Measurements from ENCODE around the gene NCOA7.
"Not testable (repeated sequence)": the region's sequence is repeated elsewhere in the genome, so short reads cannot be mapped to it uniquely, and the experiment has no call there.

NCOA7 gene

DNA sequence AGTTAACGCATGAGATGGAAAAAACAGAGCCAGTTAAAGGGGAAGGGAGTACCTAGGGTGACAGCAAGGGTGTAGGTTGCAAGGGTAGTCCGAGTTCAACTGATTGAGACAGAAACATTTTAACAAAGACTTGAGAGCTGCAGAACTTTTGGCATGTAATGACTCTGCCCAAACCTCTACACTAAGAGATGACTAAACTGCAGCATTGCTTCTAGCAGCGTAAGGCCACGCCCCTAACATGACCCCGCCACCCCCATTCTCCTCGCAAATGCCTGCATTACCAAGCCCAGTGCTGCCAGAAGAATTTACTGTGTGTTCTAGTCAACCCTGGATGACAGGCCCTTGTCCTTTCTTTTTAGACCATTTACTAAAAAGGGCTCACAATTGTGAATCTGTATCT is 159.5 kb downstream of the NCOA7 start:
- Histone ChIP-seq H3K27ac (no peak overlapping the region), H3K36me3 (no peaks in the 10 kb centered on the region), H3K4me3 (no peak overlapping the region), H3K9me3 (no peaks in the 10 kb centered on the region), H3K4me1 (peaks cover 6 to 27% (median 10%) of the 10 kb centered on the region in 4 donors), H3K27me3 (no peaks in the 10 kb centered on the region)
- TF ChIP-seq, protein P1, sequence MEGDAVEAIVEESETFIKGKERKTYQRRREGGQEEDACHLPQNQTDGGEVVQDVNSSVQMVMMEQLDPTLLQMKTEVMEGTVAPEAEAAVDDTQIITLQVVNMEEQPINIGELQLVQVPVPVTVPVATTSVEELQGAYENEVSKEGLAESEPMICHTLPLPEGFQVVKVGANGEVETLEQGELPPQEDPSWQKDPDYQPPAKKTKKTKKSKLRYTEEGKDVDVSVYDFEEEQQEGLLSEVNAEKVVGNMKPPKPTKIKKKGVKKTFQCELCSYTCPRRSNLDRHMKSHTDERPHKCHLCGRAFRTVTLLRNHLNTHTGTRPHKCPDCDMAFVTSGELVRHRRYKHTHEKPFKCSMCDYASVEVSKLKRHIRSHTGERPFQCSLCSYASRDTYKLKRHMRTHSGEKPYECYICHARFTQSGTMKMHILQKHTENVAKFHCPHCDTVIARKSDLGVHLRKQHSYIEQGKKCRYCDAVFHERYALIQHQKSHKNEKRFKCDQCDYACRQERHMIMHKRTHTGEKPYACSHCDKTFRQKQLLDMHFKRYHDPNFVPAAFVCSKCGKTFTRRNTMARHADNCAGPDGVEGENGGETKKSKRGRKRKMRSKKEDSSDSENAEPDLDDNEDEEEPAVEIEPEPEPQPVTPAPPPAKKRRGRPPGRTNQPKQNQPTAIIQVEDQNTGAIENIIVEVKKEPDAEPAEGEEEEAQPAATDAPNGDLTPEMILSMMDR (IDR thresholded peaks at IDR 0.05) = no peak
- intact Hi-C loops (cut with DNase I; ENCODE audit: low total_unique reads) = no loop called here
- DNase-seq = no peak

DNA sequence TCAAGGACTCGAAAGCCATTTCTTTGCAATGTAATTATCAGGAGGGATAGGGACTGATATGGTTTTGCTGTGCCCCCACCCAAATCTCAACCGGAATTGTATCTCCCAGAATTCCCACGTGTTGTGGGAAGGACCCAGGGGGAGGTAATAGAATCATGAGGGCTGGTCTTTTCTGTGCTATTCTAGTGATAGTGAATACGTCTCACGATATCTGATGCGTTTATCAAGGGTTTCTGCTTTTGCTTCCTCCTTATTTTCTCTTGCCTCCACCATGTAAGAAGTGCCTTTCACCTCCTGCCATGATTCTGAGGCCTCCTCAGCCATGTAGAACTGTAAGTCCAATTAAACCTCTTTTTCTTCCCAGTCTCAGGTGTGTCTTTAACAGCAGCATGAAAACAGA is 160.0 kb downstream of the NCOA7 start:
- H3K4me1 ChIP-seq = peaks cover 2 to 23% (median 8%) of the 10 kb centered on the region in 4 donors
- H3K36me3 ChIP-seq; intact Hi-C loops (cut with DNase I; ENCODE audit: low total_unique reads); DNase-seq; H3K27ac ChIP-seq; H3K27me3 ChIP-seq; H3K4me3 ChIP-seq; H3K9me3 ChIP-seq: not testable (repeated sequence)

DNA sequence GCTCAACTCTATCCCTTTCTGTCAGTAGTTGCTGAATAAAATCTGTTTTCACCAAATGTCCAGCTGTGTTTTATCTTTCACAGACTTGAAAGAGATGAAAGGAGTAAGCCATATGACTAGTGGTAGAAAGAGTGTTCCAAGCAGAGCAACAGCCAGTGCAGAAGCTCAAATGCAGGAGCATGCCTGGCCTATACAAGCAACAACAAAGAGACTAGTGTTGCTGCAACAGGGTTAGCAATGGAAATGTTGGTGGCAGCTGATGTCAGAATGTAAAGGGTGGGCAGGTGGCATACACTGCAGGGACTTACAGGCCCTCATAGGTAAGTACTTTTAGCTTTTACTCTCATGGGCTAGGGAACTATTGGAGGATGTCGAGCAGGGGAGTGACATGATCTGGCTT is 160.6 kb downstream of the NCOA7 start:
- H3K36me3 ChIP-seq = no peaks in the 10 kb centered on the region

DNA sequence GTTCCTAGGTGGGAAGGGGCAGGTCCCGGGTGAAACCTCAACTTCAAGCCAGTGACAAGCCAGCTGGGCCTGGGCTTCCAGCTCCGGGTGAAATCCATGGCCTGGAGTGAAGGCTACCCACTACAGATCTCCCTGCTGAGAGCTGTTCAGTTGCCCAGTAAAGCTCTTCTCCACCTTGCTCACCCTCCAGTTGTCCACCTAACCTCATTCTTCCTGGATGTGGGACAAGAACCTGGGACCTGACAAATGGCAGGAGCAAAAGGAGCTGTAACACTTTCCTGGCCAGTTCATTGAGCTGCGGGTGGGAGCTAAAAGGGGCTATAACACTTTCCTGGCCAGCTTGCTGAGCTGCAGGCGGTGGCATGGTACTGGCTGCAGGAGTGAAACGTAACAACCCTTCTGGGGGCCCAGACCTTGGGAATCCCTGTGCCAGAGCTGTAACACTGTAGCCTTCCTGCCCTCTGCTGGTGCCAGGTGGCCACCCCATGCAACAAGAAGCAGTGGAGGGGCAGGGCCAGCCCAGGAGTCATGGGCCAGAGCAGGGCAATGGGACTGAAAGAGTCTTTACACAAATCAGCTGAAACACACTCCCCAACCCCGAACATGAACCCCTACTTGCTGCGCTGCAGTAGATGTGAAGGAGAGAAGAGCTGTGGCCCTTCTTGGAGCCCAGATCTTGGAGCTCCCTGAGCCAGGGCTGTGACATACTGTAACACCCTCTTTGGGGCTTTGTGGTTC is 162.2 kb downstream of the NCOA7 start:
- H3K9me3 ChIP-seq = no peaks in the 10 kb centered on the region
- H3K36me3 ChIP-seq = no peaks in the 10 kb centered on the region
- intact Hi-C loops (cut with DNase I; ENCODE audit: low total_unique reads) = no loop called here
- H3K27me3 ChIP-seq = no peaks in the 10 kb centered on the region
- DNase-seq = no peak
- TF ChIP-seq, protein P1 (IDR thresholded peaks at IDR 0.05) = no peak
- H3K4me1 ChIP-seq = peaks cover 0 to 13% (median 4%) of the 10 kb centered on the region in 4 donors
- no peak overlapping the region for H3K4me3 ChIP-seq
- H3K27ac ChIP-seq = no peak overlapping the region

More for the DNA sequence above, 160.6 kb downstream of the NCOA7 start:
- no peak overlapping the region for H3K27ac ChIP-seq
- TF ChIP-seq, protein P1 (IDR thresholded peaks at IDR 0.05) = no peak
- no peaks in the 10 kb centered on the region for H3K27me3 ChIP-seq
- no peak overlapping the region for H3K4me3 ChIP-seq
- DNase-seq = no peak
- peaks cover 0 to 23% (median 6%) of the 10 kb centered on the region in 4 donors for H3K4me1 ChIP-seq
- H3K9me3 ChIP-seq = no peaks in the 10 kb centered on the region
- intact Hi-C loops (cut with DNase I; ENCODE audit: low total_unique reads) = no loop called here

DNA sequence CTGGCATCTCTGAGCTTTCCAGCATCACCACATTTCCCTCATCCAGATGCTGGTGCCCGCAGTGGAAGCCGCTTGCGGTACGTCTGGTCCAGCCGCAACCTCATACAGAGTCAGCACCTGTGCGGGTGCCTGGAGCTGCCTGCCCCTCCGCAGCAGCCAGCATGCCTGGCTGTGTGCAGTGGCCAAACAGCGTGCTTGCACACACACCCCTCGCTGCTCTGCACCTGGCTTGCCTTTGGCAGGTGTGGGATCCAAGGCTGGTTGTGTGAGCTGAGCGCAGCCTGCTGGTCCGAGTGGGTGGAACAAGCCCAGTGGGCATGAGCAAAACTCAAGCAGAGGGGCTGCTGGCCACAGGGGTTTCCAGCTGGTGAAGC is 162.7 kb downstream of the NCOA7 start:
- DNase-seq = no peak
- TF ChIP-seq, protein P1 (IDR thresholded peaks at IDR 0.05) = no peak
- Histone ChIP-seq H3K27me3 (no peaks in the 10 kb centered on the region), H3K4me3 (no peak overlapping the region), H3K9me3 (no peaks in the 10 kb centered on the region), H3K36me3 (no peaks in the 10 kb centered on the region), H3K27ac (no peak overlapping the region), H3K4me1 (peaks cover 0 to 18% (median 9%) of the 10 kb centered on the region in 4 donors)
- intact Hi-C loops (cut with DNase I; ENCODE audit: low total_unique reads) = no loop called here

DNA sequence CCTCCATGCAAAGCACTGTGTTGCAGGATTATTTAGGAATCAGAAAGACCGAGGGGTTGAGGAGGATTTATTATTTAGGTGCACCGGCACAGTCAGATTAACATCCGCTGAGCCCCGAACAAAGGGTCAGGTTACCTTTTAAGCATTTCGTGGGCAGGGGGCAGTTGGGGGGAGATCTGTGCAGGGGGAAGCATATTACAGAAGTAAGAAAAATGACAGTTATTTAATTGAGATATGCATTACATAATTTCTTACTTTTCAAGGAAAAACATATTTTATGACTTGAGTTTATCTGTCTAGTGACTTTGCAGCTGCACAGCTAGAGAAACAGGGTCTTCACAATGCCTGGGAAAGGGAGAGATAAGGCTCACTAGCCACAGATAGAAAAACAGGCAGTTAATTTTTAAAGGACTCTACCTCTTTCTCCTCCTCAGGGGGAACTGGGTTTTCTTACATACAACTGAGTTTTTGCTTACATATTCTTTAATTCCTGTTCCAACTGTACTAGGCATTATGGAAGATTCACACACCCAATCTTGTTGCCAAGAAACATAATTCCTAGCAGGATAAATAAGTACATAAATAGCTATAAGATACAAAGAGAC is 164.1 kb downstream of the NCOA7 start:
- no peak for DNase-seq
- H3K4me1 ChIP-seq = peaks cover 0 to 26% (median 16%) of the 10 kb centered on the region in 4 donors
- TF ChIP-seq, protein P1 (IDR thresholded peaks at IDR 0.05) = no peak
- H3K9me3 ChIP-seq = no peaks in the 10 kb centered on the region
- no peak overlapping the region for H3K27ac ChIP-seq
- intact Hi-C loops (cut with DNase I; ENCODE audit: low total_unique reads) = loop anchor here (5.0 kb wide), 1 partner anchor 163 kb away; the partner anchor contains the start of gene NCOA7
- H3K36me3 ChIP-seq = no peaks in the 10 kb centered on the region
- H3K27me3 ChIP-seq = no peaks in the 10 kb centered on the region
- no peak overlapping the region for H3K4me3 ChIP-seq

Measured in tibial artery (tissue), 4 donors.